GM19238 (cell line): ENCODE data around the gene CTNND2.

Experiments used
- DNase-seq: peaks from one replicate; pipeline ENCODE4 v3.0.0; 2011; ENCODE audit warnings: low spot score; ENCODE audit not compliant: insufficient read length

Gene CTNND2

GRCh38 chr5:11273180-11273903, 630.9 kb downstream of the CTNND2 start:
- no peak for DNase-seq

- DNase-seq, result no peak
These were observed 634.7 kb downstream of the CTNND2 start for GRCh38 chr5:11269515-11269914.

- DNase-seq, result no peak
These were observed 635.4 kb downstream of the CTNND2 start for GRCh38 chr5:11268891-11269290.

- no peak for DNase-seq
These were observed 637.9 kb downstream of the CTNND2 start for GRCh38 chr5:11266331-11266730.

- DNase-seq, result no peak
These were observed 643.0 kb downstream of the CTNND2 start for GRCh38 chr5:11261241-11261640.

GRCh38 chr5:11258001-11258400, 646.2 kb downstream of the CTNND2 start:
- no peak for DNase-seq

- DNase-seq, result no peak
These were observed 651.7 kb downstream of the CTNND2 start for GRCh38 chr5:11252523-11252922.

GRCh38 chr5:11252075-11252474, 652.2 kb downstream of the CTNND2 start:
- no peak for DNase-seq

- DNase-seq, result no peak
These were observed 653.0 kb downstream of the CTNND2 start for GRCh38 chr5:11251247-11251646.

- no peak for DNase-seq
These were observed 655.3 kb downstream of the CTNND2 start for GRCh38 chr5:11248966-11249365.

- no peak for DNase-seq
These were observed 657.0 kb downstream of the CTNND2 start for GRCh38 chr5:11247224-11247623.

GRCh38 chr5:11240293-11241190, 663.7 kb downstream of the CTNND2 start:
- no peak for DNase-seq

GRCh38 chr5:11239261-11240015, 664.8 kb downstream of the CTNND2 start:
- no peak for DNase-seq

- no peak for DNase-seq
These were observed 669.7 kb downstream of the CTNND2 start for GRCh38 chr5:11234501-11234911.

- DNase-seq, result no peak
These were observed 673.4 kb downstream of the CTNND2 start for GRCh38 chr5:11230890-11231289.

GRCh38 chr5:11227064-11227463, 677.2 kb downstream of the CTNND2 start:
- DNase-seq, result no peak

GRCh38 chr5:11224436-11225187, 679.6 kb downstream of the CTNND2 start:
- no peak for DNase-seq

- DNase-seq, result no peak
These were observed 682.1 kb downstream of the CTNND2 start for GRCh38 chr5:11222169-11222568.

GRCh38 chr5:11214864-11215644, 689.2 kb downstream of the CTNND2 start:
- no peak for DNase-seq

GRCh38 chr5:11212706-11213105, 691.5 kb downstream of the CTNND2 start:
- no peak for DNase-seq
